Activated naive CD4-positive, alpha-beta T cell treated with anti-CD3 and anti-CD28 coated beads, Interleukin-2, amount 10 ng/mL, durations not matched to agents 5 hours and 36 hours (primary cell): ENCODE data around the gene B3GALNT2. TPM values are rescaled to one million over a fixed set of nuclear protein-coding genes. Genes with fewer than 3 reads are reported as not detected.

Experiments
- total RNA-seq, 2 experiments: library from RNA; stranded (reverse); gene quantifications; one replicate each; pipeline ENCODE4 v1.2.3, GENCODE V29; 2021

Gene B3GALNT2
- total RNA-seq: 10 to 100 TPM; 11.6 to 12.0 TPM

DNA sequence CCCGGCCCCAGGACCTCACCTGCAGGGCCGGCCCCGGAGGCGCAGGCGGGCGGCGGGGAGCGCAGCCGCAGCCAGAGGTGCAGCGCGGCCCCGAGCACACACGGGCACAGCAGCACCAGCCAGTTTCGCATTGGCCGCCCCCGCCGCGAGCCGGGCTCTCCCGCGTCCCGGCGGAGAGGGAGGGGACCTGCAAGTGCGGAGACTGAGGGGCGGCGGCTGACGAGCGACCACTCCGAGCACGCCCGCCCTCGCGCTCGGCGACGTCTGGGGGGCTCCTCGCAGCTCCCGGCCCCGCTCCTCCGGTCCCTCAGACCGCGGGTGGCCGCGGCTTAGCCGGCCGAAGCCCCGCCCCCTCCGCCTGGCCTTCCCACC lies at the start of gene B3GALNT2:
Gene B3GALNT2, minus strand, starts transcription at position 331 of the 372 bp plus-strand sequence. Its CDS starts 200 bp downstream, at position 131.

Other genes starting within 250 kb of the B3GALNT2 start
- gene ARID4B, start 176.3 kb downstream of the B3GALNT2 start, total RNA-seq: 10 to 100 TPM; 52.1 to 52.2 TPM
- gene GGPS1, start 175.9 kb downstream of the B3GALNT2 start, total RNA-seq: 10 to 100 TPM; 30.4 TPM
- gene TBCE, start 137.0 kb downstream of the B3GALNT2 start, total RNA-seq: 10 to 100 TPM; 20.1 to 22.2 TPM
- gene GNG4, start 145.3 kb upstream of the B3GALNT2 start, total RNA-seq: under 1 TPM; 0.41 to 0.63 TPM